Liver (tissue), 9 donors: Measurements from ENCODE around the gene SHB. TPM values are rescaled to one million over a fixed set of nuclear protein-coding genes. Genes with fewer than 3 reads are reported as not detected.

Source experiments
- DNase-seq: peaks from one replicate; pipeline ENCODE4 v3.0.0-alpha.2; 2017; ENCODE audit warnings: low spot score
- H3K27ac ChIP-seq, 2 donors: one replicate each; pipeline ENCODE4 v1.7.0; 2013; ENCODE audit warnings: inconsistent platforms in 2 of 2, low read length in 2 of 2, control low read depth in 1 of 2, low read depth in 1 of 2, mild to moderate bottlenecking in 1 of 2
- H3K27me3 ChIP-seq, 4 donors: one replicate each; pipeline versions ENCODE4 v1.6.1 to v1.7.0; 2013; ENCODE audit warnings: low read length in 3 of 4, inconsistent platforms in 1 of 4, mild to moderate bottlenecking in 1 of 4, moderate library complexity in 1 of 4; ENCODE audit not compliant: control insufficient read depth in 4 of 4, insufficient read depth in 4 of 4
- H3K36me3 ChIP-seq, 4 donors: one replicate each; pipeline versions ENCODE4 v1.6.1 to v1.7.0; 2013; ENCODE audit warnings: low read length in 3 of 4, mild to moderate bottlenecking in 3 of 4, low read depth in 1 of 4, moderate library complexity in 1 of 4; ENCODE audit not compliant: control insufficient read depth in 4 of 4, insufficient read depth in 3 of 4
- H3K4me1 ChIP-seq, 4 donors: one replicate each; pipeline versions ENCODE4 v1.6.1 to v1.7.0; 2013; ENCODE audit warnings: low read length in 3 of 4, mild to moderate bottlenecking in 3 of 4, moderate library complexity in 1 of 4; ENCODE audit not compliant: control insufficient read depth in 4 of 4, insufficient read depth in 4 of 4
- H3K4me3 ChIP-seq, 3 donors: one replicate each; pipeline versions ENCODE4 v1.6.1 to v1.7.0; 2013; ENCODE audit warnings: low read length in 3 of 3, control low read depth in 1 of 3, low read depth in 1 of 3, mild to moderate bottlenecking in 1 of 3
- H3K9ac ChIP-seq, 2 donors: one replicate each; pipeline ENCODE4 v1.7.0; 2013; ENCODE audit warnings: low read length in 2 of 2, mild to moderate bottlenecking in 2 of 2, moderate library complexity in 2 of 2, control low read depth in 1 of 2, low read depth in 1 of 2
- H3K9me3 ChIP-seq, 4 donors: one replicate each; pipeline versions ENCODE4 v1.6.1 to v1.7.0; 2013; ENCODE audit warnings: low read length in 3 of 4; ENCODE audit not compliant: control insufficient read depth in 4 of 4
- EGR1 ChIP-seq, 2 donors: IDR thresholded peaks; 2 replicates each; pipeline ENCODE4 v1.6.1; 2016 to 2018; ENCODE audit warnings: antibody characterized with exemption in 2 of 2, low read depth in 2 of 2
- FOXA1 ChIP-seq: IDR thresholded peaks from 2 replicates; pipeline ENCODE4 v1.6.1; 2016; ENCODE audit warnings: antibody characterized with exemption
- FOXA2 ChIP-seq: IDR thresholded peaks from 2 replicates; pipeline ENCODE4 v1.6.1; 2016; ENCODE audit warnings: antibody characterized with exemption
- GABPA ChIP-seq, 2 donors: IDR thresholded peaks in 1 of 2; conservative IDR thresholded peaks in 1 of 2; 2 replicates each; pipeline ENCODE4 v1.6.1; 2016; ENCODE audit warnings: antibody characterized with exemption in 2 of 2, mild to moderate bottlenecking in 1 of 2, moderate library complexity in 1 of 2
- HNF4A ChIP-seq, 2 donors: conservative IDR thresholded peaks; 2 replicates each; pipeline ENCODE4 v1.6.1; 2016; ENCODE audit warnings: antibody characterized with exemption in 2 of 2, mild to moderate bottlenecking in 2 of 2
- HNF4G ChIP-seq: IDR thresholded peaks from 2 replicates; pipeline ENCODE4 v1.6.1; 2016; ENCODE audit warnings: antibody characterized with exemption
- JUND ChIP-seq, 2 donors: IDR thresholded peaks; 2 replicates each; pipeline ENCODE4 v1.6.1; 2016; ENCODE audit warnings: antibody characterized with exemption in 2 of 2
- NR2F2 ChIP-seq: IDR thresholded peaks from 2 replicates; pipeline ENCODE4 v1.6.1; 2016; ENCODE audit warnings: antibody characterized with exemption
- RAD21 ChIP-seq, 2 donors: IDR thresholded peaks; 2 replicates each; pipeline ENCODE4 v1.6.1; 2016; ENCODE audit warnings: antibody characterized with exemption in 2 of 2, mild to moderate bottlenecking in 2 of 2
- REST ChIP-seq: IDR thresholded peaks from 2 replicates; pipeline ENCODE4 v1.6.1; 2016; ENCODE audit warnings: antibody characterized with exemption, mild to moderate bottlenecking
- RXRA ChIP-seq, 2 donors: IDR thresholded peaks; 2 replicates each; pipeline ENCODE4 v1.6.1; 2017 to 2018; ENCODE audit warnings: antibody characterized with exemption in 2 of 2, mild to moderate bottlenecking in 1 of 2
- SP1 ChIP-seq: IDR thresholded peaks from 2 replicates; pipeline ENCODE4 v1.6.1; 2018; ENCODE audit warnings: antibody characterized with exemption, mild to moderate bottlenecking
- TAF1 ChIP-seq: conservative IDR thresholded peaks from 2 replicates; pipeline ENCODE4 v1.6.1; 2016; ENCODE audit warnings: antibody characterized with exemption, mild to moderate bottlenecking
- YY1 ChIP-seq: IDR thresholded peaks from 2 replicates; pipeline ENCODE4 v1.6.1; 2016; ENCODE audit warnings: antibody characterized with exemption, mild to moderate bottlenecking
- ZBTB33 ChIP-seq: IDR thresholded peaks from 2 replicates; pipeline ENCODE4 v1.6.1; 2016; ENCODE audit warnings: antibody characterized with exemption
- WGBS: extraction: QIAGEN DNeasy Blood & Tissue Kit; methylation state at CpG from one replicate; pipeline ENCODE4 v1.1.7; 2013; 5-methylcytosine and 5-hydroxymethylcytosine counted together
- polyA plus RNA-seq, 2 donors: library from polyadenylated mRNA; stranded (reverse) in 1 of 2; unstranded in 1 of 2; fragments of 200-250 nt in 1 of 2; fragments of >200 nt in 1 of 2; fragmentation: Nextera tagmentation in 1 of 2; extraction: Ambion mirVana in 1 of 2; gene quantifications; one replicate each; pipeline versions ENCODE4 v1.2.1 to v1.2.3, GENCODE V29; 2013 to 2015
- total RNA-seq, 2 donors: library from RNA; depleted of rRNA; stranded (reverse); fragments of >200 nt; gene quantifications; one replicate each; pipeline ENCODE4 v1.2.3, GENCODE V29; 2014
- TF ChIP-seq, protein P1 (sequence below): IDR thresholded peaks from 2 replicates; pipeline ENCODE4 v1.6.1; 2016; ENCODE audit warnings: antibody characterized with exemption
- TF ChIP-seq, protein P2 (sequence below): fragments of 150-350 bp; IDR thresholded peaks from 2 replicates; pipeline ENCODE4 v1.5.1; 2017; ENCODE audit warnings: improper control_type of control experiment, low read depth, low read length; ENCODE audit not compliant: missing input control
- donor health status: healthy.
- donor health status: healthy.
- donor health status: healthy.
- donor health status: healthy.
- donor health status: healthy.

SHB gene
- total and polyA plus RNA-seq, 4 donors: 3.4 to 17.3 (median 7.0) TPM

GRCh38 chr9:37923118-37923795, 145.8 kb downstream of the SHB start:
- peaks cover 0 to 8% (median 5%) of the 10 kb centered on the region in 4 donors for H3K4me1 ChIP-seq
- H3K9me3 ChIP-seq: no peaks in the 10 kb centered on the region
- no peak overlapping the region for H3K9ac ChIP-seq
- H3K36me3 ChIP-seq: peaks cover 0 to 26% (median 7%) of the 10 kb centered on the region in 4 donors
- H3K27ac ChIP-seq: no peak overlapping the region
- H3K27me3 ChIP-seq: no peaks in the 10 kb centered on the region
- H3K4me3 ChIP-seq: no peak overlapping the region
- 85% methylated on average over 14 of the region's 14 CpGs for WGBS
- DNase-seq: no peak
- TF ChIP-seq JUND (IDR thresholded peaks at IDR 0.05) (no peak), REST (no peak), YY1 (no peak), RXRA (IDR thresholded peaks at IDR 0.05) (no peak), RAD21 (IDR thresholded peaks at IDR 0.05) (no peak), FOXA2 (no peak), HNF4A (conservative IDR thresholded peaks at IDR 0.05) (no peak), TAF1 (no peak), SP1 (no peak), EGR1 (IDR thresholded peaks at IDR 0.05; ENCODE audit: low read depth in 2 of 2) (no peak), ZBTB33 (no peak), NR2F2 (no peak), HNF4G (no peak), GABPA (IDR thresholded peaks at IDR 0.05 in 1 of 2, conservative IDR thresholded peaks at IDR 0.05 in 1 of 2) (no peak), FOXA1 (no peak)
- TF ChIP-seq, protein P1, sequence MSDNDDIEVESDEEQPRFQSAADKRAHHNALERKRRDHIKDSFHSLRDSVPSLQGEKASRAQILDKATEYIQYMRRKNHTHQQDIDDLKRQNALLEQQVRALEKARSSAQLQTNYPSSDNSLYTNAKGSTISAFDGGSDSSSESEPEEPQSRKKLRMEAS: no peak
- TF ChIP-seq, protein P2, sequence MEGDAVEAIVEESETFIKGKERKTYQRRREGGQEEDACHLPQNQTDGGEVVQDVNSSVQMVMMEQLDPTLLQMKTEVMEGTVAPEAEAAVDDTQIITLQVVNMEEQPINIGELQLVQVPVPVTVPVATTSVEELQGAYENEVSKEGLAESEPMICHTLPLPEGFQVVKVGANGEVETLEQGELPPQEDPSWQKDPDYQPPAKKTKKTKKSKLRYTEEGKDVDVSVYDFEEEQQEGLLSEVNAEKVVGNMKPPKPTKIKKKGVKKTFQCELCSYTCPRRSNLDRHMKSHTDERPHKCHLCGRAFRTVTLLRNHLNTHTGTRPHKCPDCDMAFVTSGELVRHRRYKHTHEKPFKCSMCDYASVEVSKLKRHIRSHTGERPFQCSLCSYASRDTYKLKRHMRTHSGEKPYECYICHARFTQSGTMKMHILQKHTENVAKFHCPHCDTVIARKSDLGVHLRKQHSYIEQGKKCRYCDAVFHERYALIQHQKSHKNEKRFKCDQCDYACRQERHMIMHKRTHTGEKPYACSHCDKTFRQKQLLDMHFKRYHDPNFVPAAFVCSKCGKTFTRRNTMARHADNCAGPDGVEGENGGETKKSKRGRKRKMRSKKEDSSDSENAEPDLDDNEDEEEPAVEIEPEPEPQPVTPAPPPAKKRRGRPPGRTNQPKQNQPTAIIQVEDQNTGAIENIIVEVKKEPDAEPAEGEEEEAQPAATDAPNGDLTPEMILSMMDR: no peak
